Jurkat, Clone E6-1 (cell line): ENCODE data around the gene INTS15.
"Not testable (repeated sequence)": the region's sequence is repeated elsewhere in the genome, so short reads cannot be mapped to it uniquely, and the experiment has no call there.

Experiments
- DNase-seq: peaks from one replicate; pipeline ENCODE4 v3.0.0-alpha.2; 2011; ENCODE audit warnings: low read depth, low spot score
- H3K4me3 ChIP-seq: 2 replicates; pipeline ENCODE4 v1.5.1; 2011; ENCODE audit warnings: mild to moderate bottlenecking, low read length, control low read depth, moderate library complexity

The INTS15 gene

DNA sequence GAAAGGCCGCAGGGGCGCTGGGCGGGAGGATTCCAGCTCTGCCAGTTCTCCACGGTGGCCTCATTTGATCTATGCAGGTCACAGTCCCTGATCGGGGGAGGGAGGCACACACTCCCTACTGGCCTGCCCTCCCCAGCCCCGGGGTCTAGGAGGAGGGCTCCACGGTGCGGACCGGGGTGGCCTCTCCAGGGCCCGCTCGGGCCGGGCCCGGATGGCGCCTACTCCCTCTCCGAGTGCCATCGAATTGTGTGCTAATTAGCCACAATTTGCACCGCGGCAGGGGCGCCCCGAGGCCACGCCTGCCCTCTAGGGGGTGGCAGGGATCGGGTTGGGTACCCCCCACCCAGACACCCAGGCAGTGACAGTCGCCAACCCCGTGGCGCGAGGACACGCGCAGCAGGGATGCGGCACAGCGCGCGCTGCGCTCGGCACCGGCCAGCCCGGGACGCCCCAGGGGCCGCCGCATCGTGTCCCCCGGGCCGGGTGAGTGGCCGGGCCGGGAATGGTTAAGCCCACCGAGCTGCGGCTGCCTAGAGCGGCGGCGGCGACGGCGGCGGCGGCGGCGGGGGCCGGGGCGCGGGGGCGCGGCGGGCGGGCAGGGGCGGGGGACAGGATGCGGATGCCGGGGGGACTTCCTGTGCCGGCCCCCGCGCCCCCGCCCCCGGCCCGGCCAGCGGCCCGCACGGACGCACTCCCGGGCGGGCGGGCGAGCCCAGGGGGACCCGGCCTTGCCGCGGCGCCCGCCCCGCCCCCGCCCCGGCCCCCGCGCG, 25.3 kb downstream of the INTS15 start, which contains the start of gene ZNF853:
Gene ZNF853 (plus strand): TSS at position 658 of the 770 bp plus-strand sequence. CDS start 565 bp downstream, outside the sequence.
- no peak for DNase-seq
- peak within 1 kb of the TSS; percentile 37 for H3K4me3 ChIP-seq

DNA sequence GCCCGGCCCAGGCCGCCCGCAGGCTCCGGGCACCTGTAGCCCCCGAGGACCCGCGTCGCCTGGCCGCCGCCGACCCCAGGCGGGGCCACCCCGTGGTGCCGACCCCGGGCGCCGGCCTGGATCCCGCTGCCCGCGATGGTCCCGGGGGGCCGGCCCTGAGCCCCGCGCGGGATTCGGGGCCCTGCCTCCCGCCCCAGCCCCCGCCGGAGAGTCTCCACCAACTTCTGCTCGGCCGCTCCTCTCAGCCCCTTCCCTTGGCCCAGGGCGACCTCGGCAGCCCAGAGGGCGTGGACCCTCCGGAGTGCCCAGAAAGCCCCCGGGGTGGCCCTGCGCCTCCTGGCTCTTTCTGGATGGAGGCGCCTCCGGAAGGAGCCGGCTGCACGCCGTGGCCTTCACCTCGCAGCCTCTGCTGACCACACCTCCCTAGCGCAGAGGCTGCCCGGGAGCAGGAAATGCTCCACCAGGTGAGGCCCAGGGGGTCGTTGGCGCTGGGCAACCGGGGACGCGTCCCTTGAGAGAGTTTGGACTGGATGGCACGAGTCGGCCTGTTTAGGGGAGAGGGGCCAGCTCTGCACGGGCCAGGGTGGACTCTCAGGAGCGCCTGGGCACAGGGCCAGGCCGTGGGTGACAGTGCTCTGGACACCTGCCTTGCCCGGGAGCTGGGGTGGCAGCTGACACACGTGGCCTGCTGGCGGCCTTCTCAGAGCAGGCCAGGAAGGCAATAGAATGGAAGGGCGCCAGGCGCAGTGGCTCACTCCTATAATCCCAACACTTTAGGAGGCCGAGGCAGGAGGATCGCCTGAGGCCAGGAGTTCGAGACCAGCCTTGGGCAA, 26.1 kb downstream of the INTS15 start:
- H3K4me3 ChIP-seq, result no peak overlapping the region
- DNase-seq, result no peak

DNA sequence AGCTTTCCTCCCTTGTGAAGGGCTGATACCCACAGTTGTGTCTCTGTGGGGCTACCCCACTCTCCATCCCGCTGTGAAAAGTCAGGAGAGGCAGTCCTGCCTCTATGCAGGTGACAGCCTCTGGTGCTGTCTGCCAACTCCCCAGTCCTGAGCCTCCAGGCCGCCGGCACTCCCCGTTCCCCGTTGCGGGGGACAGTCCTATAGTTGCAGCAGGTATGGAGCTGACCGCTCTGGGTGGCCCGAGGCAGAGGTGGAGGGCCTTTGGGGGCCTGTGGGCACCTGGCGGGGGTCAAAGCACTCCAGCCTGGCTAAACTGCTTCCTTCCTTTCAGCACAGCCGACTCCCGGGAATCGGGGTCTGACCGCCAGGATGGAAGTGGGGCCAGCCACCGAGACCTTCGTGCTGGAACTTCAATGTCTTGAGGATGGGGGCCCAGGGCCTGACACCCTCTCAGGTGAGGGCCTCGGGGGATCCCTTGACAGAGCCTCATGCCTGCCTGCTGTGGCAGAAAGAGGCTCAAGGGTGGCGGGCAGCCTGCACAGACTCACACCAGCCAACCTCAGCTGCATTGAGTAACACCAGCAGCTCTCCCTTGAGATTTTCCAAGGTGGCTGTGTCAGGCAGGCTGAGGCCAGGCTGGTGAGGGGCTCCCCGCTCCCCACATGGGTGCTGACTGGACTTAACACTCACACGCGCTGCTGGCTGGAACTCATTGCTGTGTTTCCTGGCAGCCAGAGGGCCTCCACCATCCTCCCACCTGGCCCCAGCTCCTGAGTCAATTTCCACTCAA, 27.2 kb downstream of the INTS15 start:
- H3K4me3 ChIP-seq, result no peak overlapping the region
- DNase-seq, result no peak

GRCh38 chr7:6618621-6619020, 28.8 kb downstream of the INTS15 start:
- no peak overlapping the region for H3K4me3 ChIP-seq
- DNase-seq, result no peak

GRCh38 chr7:6619961-6620360, 30.1 kb downstream of the INTS15 start:
- no peak for DNase-seq
- H3K4me3 ChIP-seq, result no peak overlapping the region

GRCh38 chr7:6621195-6622133, 31.6 kb downstream of the INTS15 start:
- no peak for DNase-seq
- H3K4me3 ChIP-seq, result no peak overlapping the region

- DNase-seq, result no peak
- H3K4me3 ChIP-seq, result no peak overlapping the region
Observed at GRCh38 chr7:6622134-6622710, 32.4 kb downstream of the INTS15 start.

DNA sequence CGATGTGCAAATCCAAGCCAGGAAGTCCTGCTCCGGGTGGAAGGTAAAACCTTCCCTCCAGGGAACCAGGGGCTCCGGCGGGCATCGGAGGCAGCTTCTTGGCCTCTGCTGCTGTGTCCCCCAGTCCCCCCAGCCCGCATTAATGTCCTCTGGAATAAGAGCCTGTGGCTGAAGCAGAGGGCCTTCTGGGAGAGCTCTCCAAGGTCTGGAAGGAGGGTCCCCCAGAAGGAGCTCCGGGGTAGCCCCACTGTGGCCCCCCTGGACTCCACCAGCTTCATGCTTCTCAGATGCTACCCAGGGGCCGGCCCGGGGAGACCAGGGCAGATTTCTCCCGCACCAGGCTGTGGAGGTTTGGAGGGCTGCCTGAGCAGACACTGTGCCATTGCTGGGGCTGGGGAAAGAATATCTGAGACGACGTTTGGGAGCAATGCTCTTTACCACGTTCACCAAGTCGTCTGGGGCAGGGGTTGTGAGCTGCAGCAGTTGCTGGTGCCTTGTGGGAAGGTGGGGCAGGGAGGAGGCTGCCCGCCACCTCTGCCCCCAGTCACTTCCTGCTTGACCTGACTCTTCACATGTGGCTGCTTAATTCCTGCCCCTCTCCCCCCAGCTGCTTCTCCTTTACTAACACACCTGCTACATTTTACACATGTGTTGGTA, 33.9 kb downstream of the INTS15 start:
- peak; percentile 81 for DNase-seq
- peak overlapping the region; percentile 29 for H3K4me3 ChIP-seq

DNA sequence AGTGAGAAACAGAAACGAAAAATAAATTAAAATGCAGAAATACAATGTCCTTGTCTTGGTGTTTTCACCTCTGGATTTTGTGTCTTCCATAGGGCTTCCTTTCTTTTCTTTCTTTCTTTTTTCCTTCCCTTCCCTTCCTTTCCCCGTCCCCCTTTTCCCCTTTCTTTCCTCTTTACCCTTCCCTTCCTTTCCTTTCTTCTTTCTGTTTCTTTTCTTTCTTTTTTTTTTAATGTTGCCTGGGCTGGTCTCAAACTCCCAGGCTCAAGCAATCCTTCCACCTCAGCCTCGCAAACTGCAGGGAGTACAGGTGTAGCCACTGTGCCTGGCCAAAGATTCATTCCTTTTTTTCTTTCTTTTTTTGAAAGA, 34.4 kb downstream of the INTS15 start:
- DNase-seq, result no peak
- H3K4me3 ChIP-seq, result peak overlapping the region; percentile 29

GRCh38 chr7:6628045-6628444, 38.2 kb downstream of the INTS15 start:
- H3K4me3 ChIP-seq, result no peak overlapping the region
- DNase-seq, result no peak

DNA sequence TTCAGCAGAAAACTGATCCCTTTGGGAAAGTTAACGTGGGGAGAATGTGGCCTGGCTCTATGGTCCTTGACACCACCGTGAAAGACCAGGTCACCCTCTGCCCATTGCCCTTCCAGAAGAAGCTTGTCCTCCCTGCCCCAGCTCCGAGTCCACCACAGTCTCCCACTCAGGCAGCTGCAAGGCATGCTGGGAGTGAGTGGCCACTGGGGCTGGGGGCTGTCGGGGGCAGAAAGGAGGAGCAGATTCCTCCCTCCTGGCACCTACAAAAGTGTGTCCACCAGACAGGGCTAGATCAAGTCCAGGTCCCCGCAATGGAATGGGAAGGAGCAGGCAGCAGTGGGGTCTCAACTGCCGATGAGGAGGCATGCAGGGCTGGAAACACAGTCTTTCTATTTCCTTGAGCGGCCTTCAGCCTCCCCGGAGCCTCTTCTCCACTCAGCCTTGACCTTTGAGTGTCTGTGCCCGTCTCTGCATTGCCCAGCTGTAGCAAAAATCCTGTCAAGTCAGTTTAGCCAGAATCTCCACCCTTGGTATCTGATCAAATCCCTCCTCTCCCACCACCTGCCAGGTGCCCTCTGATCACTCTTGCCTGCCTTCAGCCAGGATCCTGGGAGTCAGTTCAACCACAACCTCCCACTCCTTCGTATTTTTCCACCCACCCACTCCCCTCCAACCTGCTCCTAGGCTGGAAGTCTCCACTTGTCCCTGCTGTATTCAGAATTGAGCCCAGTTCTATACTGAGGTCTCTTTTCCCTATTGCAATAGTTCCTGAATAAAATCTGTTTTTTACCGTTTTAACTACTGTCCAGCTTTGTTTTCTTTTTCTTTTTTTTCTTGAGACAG, 40.4 kb downstream of the INTS15 start:
- DNase-seq, result no peak
- no peak overlapping the region for H3K4me3 ChIP-seq

DNA sequence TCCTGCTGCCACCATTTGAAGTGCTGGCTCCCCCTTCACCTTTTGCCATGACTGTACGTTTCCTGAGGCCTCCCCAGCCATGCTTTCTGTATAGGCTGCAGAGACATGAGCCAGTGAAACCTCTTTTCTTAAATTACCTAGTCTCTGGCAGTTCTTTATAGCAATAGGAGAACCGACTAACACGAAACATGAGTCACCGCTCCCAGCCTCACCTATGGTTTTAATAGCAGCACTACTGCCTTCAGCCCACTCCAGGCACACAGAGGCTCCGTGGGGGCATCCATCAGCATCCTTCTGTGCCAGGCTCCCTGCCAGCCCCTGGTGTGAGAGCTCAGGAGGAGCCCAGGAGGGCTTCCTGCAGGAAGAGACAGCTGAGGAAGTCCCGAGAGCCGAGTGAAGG, 41.8 kb downstream of the INTS15 start:
- no peak overlapping the region for H3K4me3 ChIP-seq
- DNase-seq, result no peak

DNA sequence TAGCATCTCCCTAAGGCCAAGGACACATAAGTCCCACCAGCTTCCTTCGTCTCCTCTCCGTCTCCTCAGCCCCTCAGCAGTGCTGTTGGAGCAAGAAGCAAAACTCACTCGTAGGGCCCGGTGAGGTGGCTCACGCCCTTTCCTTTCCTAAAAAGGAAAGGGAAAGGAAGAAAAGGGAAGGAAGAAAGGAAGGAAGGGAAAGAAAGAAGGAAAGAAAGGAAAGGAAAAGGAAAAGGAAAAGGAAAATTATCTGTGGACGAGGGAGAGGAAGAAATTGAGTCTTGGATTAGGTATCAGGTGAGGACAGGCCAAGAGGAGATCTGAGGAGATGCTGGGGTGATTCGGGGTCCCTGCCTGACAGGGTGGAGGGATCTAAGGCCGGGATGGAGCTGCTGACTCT, 44.2 kb downstream of the INTS15 start:
- DNase-seq, result no peak
- no peak overlapping the region for H3K4me3 ChIP-seq

DNA sequence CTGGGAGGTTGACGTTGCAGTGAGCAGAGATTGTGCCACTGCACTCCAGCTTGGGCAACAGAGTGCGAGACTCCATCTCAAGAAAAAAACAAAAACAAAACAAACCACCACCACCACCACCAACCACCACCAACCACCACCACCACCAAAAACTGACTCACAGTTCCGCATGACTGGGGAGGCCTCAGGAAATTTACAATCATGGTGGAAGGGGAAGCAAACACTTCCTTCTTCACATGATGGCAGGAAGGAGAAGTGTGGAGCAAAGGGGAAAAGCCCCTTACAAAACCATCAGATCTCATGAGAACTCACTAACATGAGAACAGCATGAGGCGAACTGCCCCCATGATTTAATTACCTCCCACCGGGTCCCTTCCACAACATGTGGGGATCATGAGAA, 45.1 kb downstream of the INTS15 start:
- not testable (repeated sequence) for H3K4me3 ChIP-seq, DNase-seq

- H3K4me3 ChIP-seq, result peak within 1 kb of the TSS; percentile 76
- DNase-seq, result no peak
Observed at GRCh38 chr7:6636741-6637543, 47.1 kb downstream of the INTS15 start, which contains the start of gene ZNF316. ZNF316 (plus strand) TSS chr7:6637318; CDS start chr7:6642410, 5,092 bp downstream.
